ENCODE measurements around the gene RIC8B.

DNA sequence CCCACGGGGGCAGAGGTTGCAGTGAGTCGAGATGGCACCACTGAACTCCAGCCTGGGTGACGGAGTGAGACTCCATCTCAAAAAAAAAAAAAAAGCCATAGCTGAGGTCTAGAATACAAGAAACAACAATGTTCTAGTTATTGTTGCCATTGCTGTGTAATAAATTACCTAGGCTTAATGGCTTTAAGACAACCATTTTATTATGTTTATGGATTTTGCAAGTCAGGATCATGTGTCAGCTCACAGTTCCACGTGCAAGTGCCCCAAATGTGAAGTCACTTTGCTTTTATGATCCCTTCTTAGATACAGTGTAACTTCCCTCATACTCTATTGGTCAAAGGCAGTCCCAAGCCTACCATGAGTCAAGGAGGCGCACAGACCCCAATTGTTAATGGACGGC lies 49.5 kb upstream of the RIC8B start:
- TF ChIP-seq POLR2A (IDR thresholded peaks at IDR 0.05; ENCODE audit: low read length) (no peak), EP300 (IDR thresholded peaks at IDR 0.05) (no peak), HDAC2 (IDR thresholded peaks at IDR 0.05) (no peak), CBX8 (IDR thresholded peaks at IDR 0.05) (no peak)
- TF ChIP-seq, protein P1, sequence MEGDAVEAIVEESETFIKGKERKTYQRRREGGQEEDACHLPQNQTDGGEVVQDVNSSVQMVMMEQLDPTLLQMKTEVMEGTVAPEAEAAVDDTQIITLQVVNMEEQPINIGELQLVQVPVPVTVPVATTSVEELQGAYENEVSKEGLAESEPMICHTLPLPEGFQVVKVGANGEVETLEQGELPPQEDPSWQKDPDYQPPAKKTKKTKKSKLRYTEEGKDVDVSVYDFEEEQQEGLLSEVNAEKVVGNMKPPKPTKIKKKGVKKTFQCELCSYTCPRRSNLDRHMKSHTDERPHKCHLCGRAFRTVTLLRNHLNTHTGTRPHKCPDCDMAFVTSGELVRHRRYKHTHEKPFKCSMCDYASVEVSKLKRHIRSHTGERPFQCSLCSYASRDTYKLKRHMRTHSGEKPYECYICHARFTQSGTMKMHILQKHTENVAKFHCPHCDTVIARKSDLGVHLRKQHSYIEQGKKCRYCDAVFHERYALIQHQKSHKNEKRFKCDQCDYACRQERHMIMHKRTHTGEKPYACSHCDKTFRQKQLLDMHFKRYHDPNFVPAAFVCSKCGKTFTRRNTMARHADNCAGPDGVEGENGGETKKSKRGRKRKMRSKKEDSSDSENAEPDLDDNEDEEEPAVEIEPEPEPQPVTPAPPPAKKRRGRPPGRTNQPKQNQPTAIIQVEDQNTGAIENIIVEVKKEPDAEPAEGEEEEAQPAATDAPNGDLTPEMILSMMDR (IDR thresholded peaks at IDR 0.05): no peak
